GM18498 (cell line): ENCODE results near the gene ACVRL1.

Experiments used
- ATAC-seq: cut with Tn5 transposase; IDR thresholded peaks from one replicate; pipeline ENCODE4 v1.9.1; 2021; ENCODE audit warnings: mild to moderate bottlenecking, moderate library complexity; ENCODE audit not compliant: unreplicated experiment

Gene ACVRL1

DNA sequence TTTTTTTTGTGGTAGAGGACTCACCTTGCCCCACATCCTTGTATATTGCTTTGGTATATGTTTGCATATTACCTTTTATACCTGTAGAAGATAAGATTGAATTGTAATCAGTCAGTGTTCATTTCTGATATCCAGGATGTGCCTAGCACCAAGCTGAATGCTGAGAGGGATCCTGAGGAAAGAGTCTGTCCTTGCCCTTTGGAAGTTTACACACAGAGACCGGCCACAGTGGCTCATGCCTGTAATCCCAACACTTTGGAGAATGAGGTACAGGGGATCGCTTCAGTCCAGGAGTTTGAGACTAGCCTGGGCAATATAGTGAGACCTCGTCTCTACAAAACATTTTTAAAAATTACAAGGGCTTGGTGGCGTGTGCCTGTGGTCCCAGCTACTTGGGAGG is 52.6 kb downstream of the ACVRL1 start:
- ATAC-seq: no peak

DNA sequence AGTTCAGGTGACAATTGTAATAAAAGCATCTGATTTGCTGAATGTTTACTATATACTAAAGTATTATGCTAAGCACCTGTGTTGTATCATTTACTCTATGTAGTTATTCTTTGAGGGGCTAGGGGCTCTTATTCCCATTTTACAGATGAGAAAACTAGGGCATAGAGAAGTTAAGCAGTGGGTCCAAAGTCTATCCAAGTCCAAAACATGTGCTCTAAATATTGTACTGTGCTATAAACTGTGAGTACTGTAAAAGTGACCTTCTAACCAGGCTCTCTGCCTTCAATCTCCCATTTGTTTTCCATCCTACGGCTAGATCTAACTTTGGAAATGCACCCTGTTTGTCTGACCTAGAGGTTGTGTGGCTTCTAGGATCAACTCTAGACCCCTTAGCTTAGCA is 53.2 kb downstream of the ACVRL1 start:
- no peak for ATAC-seq

DNA sequence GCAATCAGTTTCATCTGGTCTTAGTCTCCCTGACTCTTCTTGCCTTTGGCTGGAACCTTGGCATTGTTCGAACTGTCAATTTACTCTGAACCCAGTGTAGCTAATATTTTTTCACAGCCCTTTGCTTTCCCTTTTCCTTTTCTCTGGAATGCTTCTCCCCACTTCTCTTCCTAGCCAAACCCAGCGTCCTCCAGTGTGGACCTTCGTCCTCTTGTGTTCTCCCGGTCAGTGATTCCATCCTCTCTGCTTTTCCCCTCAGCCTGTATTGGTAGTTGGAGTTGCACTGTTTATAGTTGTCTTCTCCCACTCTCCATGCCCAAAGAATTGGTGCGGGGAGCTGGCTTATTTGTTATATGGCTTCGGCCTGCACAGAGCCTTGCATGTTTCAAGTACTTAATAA is 53.6 kb downstream of the ACVRL1 start:
- no peak for ATAC-seq

- ATAC-seq: no peak
Observed at GRCh38 chr12:51961834-51962233, 54.5 kb downstream of the ACVRL1 start.

GRCh38 chr12:51962737-51963136 is 55.4 kb downstream of the ACVRL1 start:
- no peak for ATAC-seq

DNA sequence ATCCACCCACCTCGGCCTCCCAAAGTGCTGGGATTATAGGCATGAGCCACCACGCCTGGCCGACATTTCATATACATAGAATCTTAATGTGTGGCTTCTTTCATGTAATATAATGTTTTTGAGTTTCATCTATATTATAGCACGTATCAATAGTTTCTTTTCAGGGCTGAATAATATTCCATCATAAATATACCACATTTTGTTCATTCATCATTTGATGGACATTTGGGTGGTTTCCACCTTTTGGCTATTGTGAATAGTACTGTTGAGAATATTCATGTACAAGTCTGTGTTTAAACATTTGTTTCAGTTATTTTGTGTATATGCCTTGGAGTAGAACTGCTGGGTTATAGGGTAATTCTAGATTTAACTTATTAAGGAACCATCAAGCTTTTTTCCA is 56.2 kb downstream of the ACVRL1 start:
- no peak for ATAC-seq

GRCh38 chr12:51969643-51970042 is 62.3 kb downstream of the ACVRL1 start:
- ATAC-seq: no peak

DNA sequence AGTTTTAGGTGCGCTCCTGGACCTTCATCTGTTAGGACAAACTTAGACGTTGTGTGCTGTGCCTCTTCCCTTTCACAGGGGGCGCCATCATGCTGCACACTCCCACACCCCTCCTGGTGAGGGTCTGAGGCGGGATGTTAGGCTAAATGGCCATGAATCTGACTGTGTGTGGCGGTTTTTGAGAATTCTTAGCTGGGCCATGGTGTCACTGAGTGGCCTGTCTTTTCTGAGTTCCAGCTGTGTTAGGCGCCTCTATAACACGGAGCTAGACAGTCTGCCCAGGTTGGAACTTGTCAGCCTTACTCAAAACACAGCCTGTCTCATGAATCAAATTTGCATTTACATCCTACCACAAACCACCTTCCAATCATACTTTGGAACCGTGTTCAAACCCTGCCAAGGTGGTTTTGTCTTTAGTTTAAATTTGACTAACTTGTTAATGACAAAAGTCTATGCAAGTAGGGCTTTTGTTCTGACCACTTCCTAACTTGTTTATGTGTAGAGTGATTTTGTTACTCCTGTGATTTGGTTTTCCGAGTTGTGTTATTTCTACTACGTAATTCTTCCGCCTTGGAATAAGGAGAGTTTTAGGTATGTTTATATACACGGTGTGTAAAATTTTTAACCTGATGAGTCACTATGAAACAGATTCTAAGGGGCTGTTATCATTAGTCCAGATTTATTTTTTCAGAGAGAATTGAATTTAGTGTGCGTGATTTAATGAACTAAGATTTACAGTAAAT is 63.8 kb downstream of the ACVRL1 start:
- peak; percentile 86 for ATAC-seq

GRCh38 chr12:51971679-51972421 is 64.5 kb downstream of the ACVRL1 start:
- ATAC-seq: peak; percentile 49

DNA sequence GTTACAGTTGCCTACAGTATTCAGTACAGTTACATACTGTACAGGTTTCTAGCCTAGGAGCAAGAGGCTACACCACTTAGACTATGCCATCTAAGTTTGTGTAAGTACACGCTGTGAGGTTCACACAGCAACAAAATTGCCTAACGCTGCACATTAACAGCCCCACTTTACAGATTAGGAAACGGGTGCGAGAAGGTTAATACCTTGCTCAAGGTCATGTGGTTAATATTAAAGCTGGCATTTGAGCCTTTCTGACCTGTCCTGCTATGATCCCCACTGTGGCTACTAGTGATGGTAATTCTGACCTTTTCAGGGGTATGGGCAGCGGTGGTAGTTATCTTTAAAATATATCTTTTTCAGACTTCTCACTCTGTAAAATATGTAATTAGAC is 65.1 kb downstream of the ACVRL1 start:
- ATAC-seq: no peak

GRCh38 chr12:51972849-51973273 is 65.6 kb downstream of the ACVRL1 start:
- no peak for ATAC-seq
